ENCODE results near the gene FERMT2. TPM values are rescaled to one million over a fixed set of nuclear protein-coding genes. Genes with fewer than 3 reads are reported as not detected.

FERMT2 gene
- total RNA-seq, 6 donors from 2014 or later, result 34.6 to 121 (median 72.3) TPM

DNA sequence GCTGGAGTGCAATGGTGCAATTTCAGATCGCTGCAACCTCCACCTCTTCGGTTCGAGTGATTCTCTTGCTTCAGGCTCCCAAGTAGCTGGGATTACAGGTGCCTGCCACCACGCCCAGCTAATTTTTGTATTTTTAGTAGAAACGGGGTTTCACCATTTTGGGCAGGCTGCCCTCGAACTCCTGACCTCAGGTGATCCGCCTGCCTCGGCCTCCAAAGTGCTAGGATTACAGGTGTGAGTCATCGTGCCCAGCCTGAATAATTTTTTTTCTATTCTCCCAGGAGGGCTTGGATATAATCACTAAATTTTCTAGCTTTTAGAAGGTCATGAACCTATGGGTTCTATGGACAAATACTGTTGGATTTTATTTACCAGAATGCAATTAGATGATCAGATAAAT, 114.8 kb downstream of the FERMT2 start:
- TF ChIP-seq, protein P1, sequence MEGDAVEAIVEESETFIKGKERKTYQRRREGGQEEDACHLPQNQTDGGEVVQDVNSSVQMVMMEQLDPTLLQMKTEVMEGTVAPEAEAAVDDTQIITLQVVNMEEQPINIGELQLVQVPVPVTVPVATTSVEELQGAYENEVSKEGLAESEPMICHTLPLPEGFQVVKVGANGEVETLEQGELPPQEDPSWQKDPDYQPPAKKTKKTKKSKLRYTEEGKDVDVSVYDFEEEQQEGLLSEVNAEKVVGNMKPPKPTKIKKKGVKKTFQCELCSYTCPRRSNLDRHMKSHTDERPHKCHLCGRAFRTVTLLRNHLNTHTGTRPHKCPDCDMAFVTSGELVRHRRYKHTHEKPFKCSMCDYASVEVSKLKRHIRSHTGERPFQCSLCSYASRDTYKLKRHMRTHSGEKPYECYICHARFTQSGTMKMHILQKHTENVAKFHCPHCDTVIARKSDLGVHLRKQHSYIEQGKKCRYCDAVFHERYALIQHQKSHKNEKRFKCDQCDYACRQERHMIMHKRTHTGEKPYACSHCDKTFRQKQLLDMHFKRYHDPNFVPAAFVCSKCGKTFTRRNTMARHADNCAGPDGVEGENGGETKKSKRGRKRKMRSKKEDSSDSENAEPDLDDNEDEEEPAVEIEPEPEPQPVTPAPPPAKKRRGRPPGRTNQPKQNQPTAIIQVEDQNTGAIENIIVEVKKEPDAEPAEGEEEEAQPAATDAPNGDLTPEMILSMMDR (IDR thresholded peaks at IDR 0.05), result no peak
- TF ChIP-seq EP300 (IDR thresholded peaks at IDR 0.05) (no peak), POLR2AphosphoS5 (IDR thresholded peaks at IDR 0.05) (no peak), POLR2A (IDR thresholded peaks at IDR 0.05) (no peak)

DNA sequence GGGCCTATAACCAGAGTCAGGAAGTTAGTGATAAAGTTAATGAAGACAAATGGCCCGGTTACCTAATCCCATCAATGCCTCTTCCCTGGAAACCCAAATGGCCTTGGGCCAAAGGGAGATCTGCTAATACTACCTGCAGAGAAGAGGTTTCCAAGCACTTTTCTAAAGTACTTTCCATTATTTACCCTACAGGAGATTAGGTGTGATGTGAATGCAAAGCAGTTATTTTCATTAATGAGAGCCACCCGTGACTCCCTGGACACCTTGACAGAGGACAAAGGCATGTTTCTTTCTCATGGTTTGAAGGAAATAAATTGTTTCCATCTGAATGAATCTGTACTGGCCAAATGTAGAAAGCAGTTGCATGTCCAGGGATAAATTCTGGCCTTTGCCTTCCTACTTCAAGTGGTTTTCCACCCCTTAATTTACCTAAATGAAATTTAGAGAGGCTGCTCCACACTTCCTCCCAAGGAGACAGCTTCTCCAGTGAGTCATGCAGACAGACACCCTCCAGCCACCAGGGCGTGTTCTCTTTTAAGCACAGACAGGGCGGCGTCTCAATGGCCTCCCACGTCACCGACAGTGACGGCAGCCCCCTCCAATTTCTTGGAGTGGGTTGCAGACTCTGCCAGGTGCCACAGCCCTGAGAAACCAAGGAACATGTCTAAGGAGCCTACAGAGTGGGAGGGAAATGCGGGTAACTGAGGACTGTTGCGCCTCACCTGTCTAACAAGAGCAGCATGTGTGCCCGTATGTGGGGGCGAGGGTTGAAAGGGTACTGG, 115.5 kb downstream of the FERMT2 start:
- DNase-seq (peak in 1 of 2 donors; percentile 25), ATAC-seq (ENCODE audit: low FRiP score in 2 of 2) (peak; percentile 46 to 97)
- TF ChIP-seq, protein P1 (IDR thresholded peaks at IDR 0.05), result no peak
- TF ChIP-seq POLR2AphosphoS5 (IDR thresholded peaks at IDR 0.05) (no peak), POLR2A (IDR thresholded peaks at IDR 0.05) (no peak), EP300 (IDR thresholded peaks at IDR 0.05) (no peak)
- no peak overlapping the region for H3K27ac ChIP-seq
- no peaks in the 10 kb centered on the region for H3K27me3 ChIP-seq
- WGBS, 2 donors, result 83 to 87% methylated on average over 12 of the region's 12 CpGs
- no peaks in the 10 kb centered on the region for H3K36me3 ChIP-seq
- no peak overlapping the region for H3K4me3 ChIP-seq
- peaks cover 0 to 6% (median 4%) of the 10 kb centered on the region in 4 donors for H3K4me1 ChIP-seq
- H3K9me3 ChIP-seq, result no peaks in the 10 kb centered on the region

More for the DNA sequence above, 114.8 kb downstream of the FERMT2 start:
- Histone ChIP-seq H3K27ac (no peak overlapping the region), H3K4me3 (no peak overlapping the region), H3K36me3 (no peaks in the 10 kb centered on the region), H3K9me3 (no peaks in the 10 kb centered on the region), H3K4me1 (peaks cover 0 to 6% (median 4%) of the 10 kb centered on the region in 4 donors), H3K27me3 (no peaks in the 10 kb centered on the region)
- no peak for DNase-seq
- no peak for ATAC-seq (ENCODE audit: low FRiP score in 2 of 2)
- WGBS, 2 donors, result 94 to 95% methylated on average over 9 of the region's 9 CpGs

DNA sequence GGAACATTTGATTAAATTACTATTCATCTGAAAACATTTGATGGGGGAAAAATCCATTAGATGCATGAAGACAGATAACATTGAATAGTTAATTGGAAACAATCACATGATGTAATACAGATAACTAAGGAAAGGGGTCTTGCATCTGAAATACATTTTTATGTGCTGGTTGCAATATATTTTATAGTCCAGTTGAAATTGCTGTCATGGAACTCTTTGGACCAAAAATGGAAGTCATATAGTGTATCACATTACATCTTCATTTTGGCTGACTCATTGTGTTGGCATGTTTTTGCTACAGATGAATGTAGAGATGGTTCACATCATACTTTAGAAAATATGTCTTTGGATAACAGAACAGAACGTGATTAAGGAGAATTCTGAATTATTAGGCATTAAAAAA, 116.4 kb downstream of the FERMT2 start:
- no peak for DNase-seq
- TF ChIP-seq, protein P1 (IDR thresholded peaks at IDR 0.05), result no peak
- TF ChIP-seq POLR2AphosphoS5 (IDR thresholded peaks at IDR 0.05) (no peak), POLR2A (IDR thresholded peaks at IDR 0.05) (no peak), EP300 (IDR thresholded peaks at IDR 0.05) (no peak)
- WGBS, 2 donors, result 65 to 76% methylated on average over 1 of the region's 1 CpG
- peaks cover 0 to 6% (median 4%) of the 10 kb centered on the region in 4 donors for H3K4me1 ChIP-seq
- no peaks in the 10 kb centered on the region for H3K9me3 ChIP-seq
- H3K27ac ChIP-seq, result no peak overlapping the region
- no peak for ATAC-seq (ENCODE audit: low FRiP score in 2 of 2)
- H3K36me3 ChIP-seq, result no peaks in the 10 kb centered on the region
- no peak overlapping the region for H3K4me3 ChIP-seq
- no peaks in the 10 kb centered on the region for H3K27me3 ChIP-seq

DNA sequence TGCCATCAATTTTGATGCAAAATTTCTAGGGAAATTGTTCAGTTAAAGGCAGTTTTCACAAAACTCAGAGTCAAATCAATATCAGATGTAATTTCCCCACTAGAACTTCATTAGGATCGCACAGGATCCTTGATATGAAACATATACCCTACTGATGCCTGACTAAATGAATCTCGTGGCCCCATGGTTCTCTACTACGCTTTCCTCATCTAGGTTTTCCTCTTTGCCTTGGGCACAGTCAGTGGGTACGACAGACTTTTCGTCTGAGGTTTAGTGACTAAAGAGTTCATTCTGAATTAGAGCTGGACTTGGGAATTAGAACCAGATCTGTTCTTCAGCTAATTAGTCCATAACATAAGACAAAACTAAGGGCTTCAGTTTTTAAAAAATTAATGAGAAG, 117.0 kb downstream of the FERMT2 start:
- no peak for ATAC-seq (ENCODE audit: low FRiP score in 2 of 2)
- no peak overlapping the region for H3K4me3 ChIP-seq
- 94 to 99% methylated on average over 5 of the region's 5 CpGs for WGBS, 2 donors
- no peak overlapping the region for H3K27ac ChIP-seq
- H3K36me3 ChIP-seq, result no peaks in the 10 kb centered on the region
- H3K27me3 ChIP-seq, result no peaks in the 10 kb centered on the region
- no peak for DNase-seq
- no peak for TF ChIP-seq POLR2A (IDR thresholded peaks at IDR 0.05)
- TF ChIP-seq, protein P1 (IDR thresholded peaks at IDR 0.05), result no peak
- TF ChIP-seq POLR2AphosphoS5 (IDR thresholded peaks at IDR 0.05), result no peak
- TF ChIP-seq EP300 (IDR thresholded peaks at IDR 0.05), result no peak
- H3K4me1 ChIP-seq, result peaks cover 0 to 6% (median 4%) of the 10 kb centered on the region in 4 donors
- H3K9me3 ChIP-seq, result no peaks in the 10 kb centered on the region
